WTC11 (cell line): ENCODE measurements around the gene MKS1.

Source experiments
- ERG ChIP-seq: fragments of 250-450 bp; sonication (Bioruptor Pico); IDR thresholded peaks from 2 replicates; pipeline ENCODE4 v1.8.0; 2021; ENCODE audit warnings: mild to moderate bottlenecking
- KAT7 ChIP-seq: sonication (generic); formaldehyde crosslinking; IDR thresholded peaks from 2 replicates; pipeline ENCODE4 v1.8.1; 2023; ENCODE audit warnings: missing genetic modification reagents, mild to moderate bottlenecking, borderline replicate concordance
- ZBTB21 ChIP-seq: sonication (generic); formaldehyde crosslinking; IDR thresholded peaks from 2 replicates; pipeline ENCODE4 v1.8.1; 2023; ENCODE audit warnings: mild to moderate bottlenecking, missing genetic modification reagents, borderline replicate concordance
- TF ChIP-seq, protein P1 (sequence below): fragments of 200-600 bp; IDR thresholded peaks from 2 replicates; pipeline ENCODE4 v1.8.0; 2022; ENCODE audit warnings: antibody characterized with exemption
- TF ChIP-seq, protein P2 (sequence below): sonication (generic); formaldehyde crosslinking; IDR thresholded peaks from 2 replicates; pipeline ENCODE4 v1.8.0; 2022; ENCODE audit warnings: mild to moderate bottlenecking, missing genetic modification reagents
- TF ChIP-seq, protein P3 (sequence below): fragments of 250-450 bp; sonication (Bioruptor Pico); IDR thresholded peaks from 2 replicates; pipeline ENCODE4 v1.9.0; 2021; ENCODE audit warnings: moderate library complexity, mild to moderate bottlenecking, inconsistent platforms, borderline replicate concordance
- TF ChIP-seq, protein P4 (sequence below): sonication (generic); formaldehyde crosslinking; conservative IDR thresholded peaks from 2 replicates; pipeline ENCODE4 v1.8.1; 2022; ENCODE audit warnings: mild to moderate bottlenecking, missing genetic modification reagents

DNA sequence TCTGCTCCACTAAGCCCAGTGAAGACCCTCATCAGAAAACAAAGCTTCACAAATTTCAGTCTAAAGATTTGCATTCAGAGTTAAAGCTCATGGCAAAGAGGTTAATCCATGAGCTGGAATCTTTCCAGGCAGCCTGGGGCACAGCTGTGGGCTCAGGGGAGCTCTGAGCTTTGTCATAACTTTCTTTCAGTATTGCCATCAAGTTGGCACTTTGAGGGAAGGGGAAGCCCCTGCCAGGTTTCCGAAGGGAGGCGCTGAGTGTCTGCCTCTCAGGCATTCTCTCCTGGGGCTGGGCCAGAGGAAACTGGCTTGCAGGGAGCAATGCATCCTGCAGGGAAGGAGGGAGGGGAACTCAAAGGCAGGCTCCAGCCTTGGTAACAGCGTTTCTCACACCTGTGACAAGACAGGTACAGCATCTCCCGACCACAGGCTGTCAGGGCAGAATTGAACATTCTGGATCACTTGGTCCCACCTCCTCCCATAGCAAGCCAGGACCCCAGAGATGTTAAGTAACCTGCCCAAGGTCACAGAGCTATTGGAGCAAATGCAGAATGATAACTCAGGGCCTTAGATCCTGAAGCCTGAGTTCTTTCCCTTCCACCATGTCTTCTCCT, 23.2 kb upstream of the MKS1 start:
- TF ChIP-seq KAT7 (CRISPR knock-in tag), result no peak
- TF ChIP-seq, protein P1, sequence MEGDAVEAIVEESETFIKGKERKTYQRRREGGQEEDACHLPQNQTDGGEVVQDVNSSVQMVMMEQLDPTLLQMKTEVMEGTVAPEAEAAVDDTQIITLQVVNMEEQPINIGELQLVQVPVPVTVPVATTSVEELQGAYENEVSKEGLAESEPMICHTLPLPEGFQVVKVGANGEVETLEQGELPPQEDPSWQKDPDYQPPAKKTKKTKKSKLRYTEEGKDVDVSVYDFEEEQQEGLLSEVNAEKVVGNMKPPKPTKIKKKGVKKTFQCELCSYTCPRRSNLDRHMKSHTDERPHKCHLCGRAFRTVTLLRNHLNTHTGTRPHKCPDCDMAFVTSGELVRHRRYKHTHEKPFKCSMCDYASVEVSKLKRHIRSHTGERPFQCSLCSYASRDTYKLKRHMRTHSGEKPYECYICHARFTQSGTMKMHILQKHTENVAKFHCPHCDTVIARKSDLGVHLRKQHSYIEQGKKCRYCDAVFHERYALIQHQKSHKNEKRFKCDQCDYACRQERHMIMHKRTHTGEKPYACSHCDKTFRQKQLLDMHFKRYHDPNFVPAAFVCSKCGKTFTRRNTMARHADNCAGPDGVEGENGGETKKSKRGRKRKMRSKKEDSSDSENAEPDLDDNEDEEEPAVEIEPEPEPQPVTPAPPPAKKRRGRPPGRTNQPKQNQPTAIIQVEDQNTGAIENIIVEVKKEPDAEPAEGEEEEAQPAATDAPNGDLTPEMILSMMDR, result no peak
- TF ChIP-seq, protein P2, sequence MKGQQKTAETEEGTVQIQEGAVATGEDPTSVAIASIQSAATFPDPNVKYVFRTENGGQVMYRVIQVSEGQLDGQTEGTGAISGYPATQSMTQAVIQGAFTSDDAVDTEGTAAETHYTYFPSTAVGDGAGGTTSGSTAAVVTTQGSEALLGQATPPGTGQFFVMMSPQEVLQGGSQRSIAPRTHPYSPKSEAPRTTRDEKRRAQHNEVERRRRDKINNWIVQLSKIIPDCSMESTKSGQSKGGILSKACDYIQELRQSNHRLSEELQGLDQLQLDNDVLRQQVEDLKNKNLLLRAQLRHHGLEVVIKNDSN (CRISPR knock-in tag), result no peak
- TF ChIP-seq, protein P3, sequence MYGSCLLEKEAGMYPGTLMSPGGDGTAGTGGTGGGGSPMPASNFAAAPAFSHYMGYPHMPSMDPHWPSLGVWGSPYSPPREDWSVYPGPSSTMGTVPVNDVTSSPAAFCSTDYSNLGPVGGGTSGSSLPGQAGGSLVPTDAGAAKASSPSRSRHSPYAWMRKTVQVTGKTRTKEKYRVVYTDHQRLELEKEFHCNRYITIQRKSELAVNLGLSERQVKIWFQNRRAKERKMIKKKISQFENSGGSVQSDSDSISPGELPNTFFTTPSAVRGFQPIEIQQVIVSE (CRISPR knock-in tag), result no peak
- TF ChIP-seq ERG (CRISPR knock-in tag), result no peak
- TF ChIP-seq, protein P4, sequence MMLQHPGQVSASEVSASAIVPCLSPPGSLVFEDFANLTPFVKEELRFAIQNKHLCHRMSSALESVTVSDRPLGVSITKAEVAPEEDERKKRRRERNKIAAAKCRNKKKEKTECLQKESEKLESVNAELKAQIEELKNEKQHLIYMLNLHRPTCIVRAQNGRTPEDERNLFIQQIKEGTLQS, result no peak
- no peak for TF ChIP-seq ZBTB21 (CRISPR knock-in tag)
